LNCAP (cell line): ENCODE results near the gene GALNT1.

Experiments
- TF ChIP-seq, protein P1 (sequence below): fragments of 450-650 bp; IDR thresholded peaks from 2 replicates; pipeline ENCODE4 v1.5.1; 2017; ENCODE audit warnings: mild to moderate bottlenecking

Gene GALNT1

DNA sequence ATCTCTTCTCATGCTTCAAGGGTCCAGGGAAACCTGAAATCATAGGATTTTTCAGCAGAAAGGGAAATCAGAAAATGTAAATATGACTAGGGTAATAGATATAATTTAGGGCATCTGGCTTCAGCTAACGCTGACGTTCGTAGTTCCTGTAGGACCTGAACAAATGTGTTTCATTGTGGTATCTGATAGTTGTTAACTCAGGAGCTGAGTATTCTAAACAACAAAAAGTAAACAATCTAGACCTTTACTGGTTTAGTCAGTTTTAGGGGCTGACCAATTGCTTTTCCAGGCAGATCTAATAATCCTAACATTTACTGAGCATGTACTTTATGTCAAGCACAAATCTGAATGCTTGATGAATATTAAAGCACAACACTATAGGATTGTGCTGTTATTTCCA lies 114.8 kb downstream of the GALNT1 start:
- TF ChIP-seq, protein P1, sequence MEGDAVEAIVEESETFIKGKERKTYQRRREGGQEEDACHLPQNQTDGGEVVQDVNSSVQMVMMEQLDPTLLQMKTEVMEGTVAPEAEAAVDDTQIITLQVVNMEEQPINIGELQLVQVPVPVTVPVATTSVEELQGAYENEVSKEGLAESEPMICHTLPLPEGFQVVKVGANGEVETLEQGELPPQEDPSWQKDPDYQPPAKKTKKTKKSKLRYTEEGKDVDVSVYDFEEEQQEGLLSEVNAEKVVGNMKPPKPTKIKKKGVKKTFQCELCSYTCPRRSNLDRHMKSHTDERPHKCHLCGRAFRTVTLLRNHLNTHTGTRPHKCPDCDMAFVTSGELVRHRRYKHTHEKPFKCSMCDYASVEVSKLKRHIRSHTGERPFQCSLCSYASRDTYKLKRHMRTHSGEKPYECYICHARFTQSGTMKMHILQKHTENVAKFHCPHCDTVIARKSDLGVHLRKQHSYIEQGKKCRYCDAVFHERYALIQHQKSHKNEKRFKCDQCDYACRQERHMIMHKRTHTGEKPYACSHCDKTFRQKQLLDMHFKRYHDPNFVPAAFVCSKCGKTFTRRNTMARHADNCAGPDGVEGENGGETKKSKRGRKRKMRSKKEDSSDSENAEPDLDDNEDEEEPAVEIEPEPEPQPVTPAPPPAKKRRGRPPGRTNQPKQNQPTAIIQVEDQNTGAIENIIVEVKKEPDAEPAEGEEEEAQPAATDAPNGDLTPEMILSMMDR: no peak

DNA sequence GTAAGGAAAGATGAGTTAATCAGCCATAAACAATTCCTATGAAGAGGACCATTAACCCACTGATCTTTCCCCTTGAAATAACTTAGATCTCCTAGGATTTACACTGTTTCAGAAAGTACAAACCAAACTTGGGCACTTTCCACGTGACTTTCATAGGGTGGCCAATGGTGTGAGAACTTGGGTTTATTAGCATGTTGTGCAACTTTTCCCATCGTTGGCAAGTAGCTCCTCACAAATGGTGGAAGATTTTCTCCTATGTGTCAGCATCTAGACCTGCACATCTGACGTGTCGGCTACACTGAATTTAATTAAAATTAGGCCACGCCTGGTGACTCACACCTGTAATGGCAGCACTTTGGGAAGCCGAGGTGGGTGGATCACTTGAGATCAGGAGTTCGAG lies 116.3 kb downstream of the GALNT1 start:
- TF ChIP-seq, protein P1: no peak

DNA sequence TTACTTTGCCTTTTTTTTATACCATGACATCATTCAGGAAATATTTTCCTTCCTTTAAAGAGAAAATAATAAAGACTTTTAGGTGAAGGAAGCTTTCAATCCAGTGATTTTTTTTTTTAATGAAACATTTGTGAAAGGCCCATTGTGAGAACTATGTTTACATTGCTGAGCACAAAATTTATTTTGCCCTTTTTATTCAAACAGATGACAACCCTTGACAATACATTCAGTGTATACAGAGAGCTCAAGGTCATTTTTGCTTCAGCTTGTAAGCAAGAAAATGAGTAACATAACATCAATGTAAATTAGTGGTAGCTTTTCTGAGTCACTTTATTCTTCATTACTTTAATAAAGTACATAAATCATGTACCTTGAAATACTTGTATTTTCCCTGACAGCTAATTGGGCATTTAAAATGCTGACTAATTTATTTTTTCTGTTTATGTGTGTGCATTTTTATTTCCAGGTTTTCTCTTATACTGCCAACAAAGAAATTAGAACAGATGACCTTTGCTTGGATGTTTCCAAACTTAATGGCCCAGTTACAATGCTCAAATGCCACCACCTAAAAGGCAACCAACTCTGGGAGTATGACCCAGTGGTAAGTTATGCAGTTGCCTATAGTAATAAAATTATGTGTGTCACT lies 121.6 kb downstream of the GALNT1 start:
- TF ChIP-seq, protein P1: no peak

DNA sequence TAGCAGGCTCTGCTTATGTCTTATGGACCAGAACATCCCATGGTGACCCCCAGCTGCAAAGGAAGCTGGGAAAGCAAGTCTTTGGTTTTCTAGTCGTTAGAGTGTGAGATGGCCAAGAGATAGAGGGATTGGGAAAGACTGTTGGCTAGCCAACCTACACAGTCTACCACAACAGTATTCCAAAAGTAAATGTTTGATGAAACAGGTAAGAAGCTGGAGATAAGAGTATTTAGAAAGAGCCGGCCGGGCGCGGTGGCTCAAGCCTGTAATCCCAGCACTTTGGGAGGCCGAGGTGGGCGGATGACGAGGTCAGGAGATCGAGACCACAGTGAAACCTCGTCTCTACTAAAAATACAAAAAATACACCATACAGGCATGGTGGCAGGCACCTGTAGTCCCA lies 124.4 kb downstream of the GALNT1 start:
- TF ChIP-seq, protein P1: no peak

DNA sequence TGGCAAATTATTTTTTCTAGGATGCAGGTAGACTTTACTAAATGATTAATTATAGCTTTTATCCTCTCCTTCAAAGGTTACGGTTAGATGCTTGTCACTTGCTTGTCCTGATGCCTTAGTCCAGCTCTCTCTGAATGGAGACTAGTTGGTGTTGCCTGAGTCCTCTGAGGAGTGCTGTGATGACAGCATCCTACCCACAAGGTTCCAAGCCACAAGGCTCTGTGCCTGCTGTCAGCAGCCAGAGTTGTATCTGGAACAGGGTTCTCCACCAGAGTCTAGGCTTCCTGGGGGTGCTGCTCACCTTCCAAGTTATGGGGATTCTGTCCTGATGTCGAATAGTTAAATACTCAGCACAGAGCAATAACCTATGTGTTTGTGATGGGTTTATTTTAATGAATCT lies 125.7 kb downstream of the GALNT1 start:
- TF ChIP-seq, protein P1: no peak

DNA sequence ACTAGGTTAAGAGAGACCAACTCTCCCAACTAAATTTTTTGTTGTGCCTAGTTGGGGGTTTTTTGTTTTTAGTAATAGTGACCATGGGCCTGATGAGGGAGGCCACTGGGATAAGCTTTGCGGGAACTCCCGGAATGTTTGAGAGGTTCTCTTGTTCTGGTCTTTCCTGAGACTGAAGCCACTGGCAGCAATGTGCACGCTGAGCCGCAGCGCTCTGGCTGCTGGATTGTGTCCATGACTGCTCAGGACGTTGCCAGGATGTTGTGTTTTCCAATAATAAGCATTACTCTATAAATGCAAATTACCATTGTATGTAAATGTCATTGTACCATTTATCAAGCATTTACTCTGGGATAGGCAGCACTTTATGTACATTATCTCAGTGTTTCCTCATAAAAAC lies 126.1 kb downstream of the GALNT1 start:
- TF ChIP-seq, protein P1: no peak

DNA sequence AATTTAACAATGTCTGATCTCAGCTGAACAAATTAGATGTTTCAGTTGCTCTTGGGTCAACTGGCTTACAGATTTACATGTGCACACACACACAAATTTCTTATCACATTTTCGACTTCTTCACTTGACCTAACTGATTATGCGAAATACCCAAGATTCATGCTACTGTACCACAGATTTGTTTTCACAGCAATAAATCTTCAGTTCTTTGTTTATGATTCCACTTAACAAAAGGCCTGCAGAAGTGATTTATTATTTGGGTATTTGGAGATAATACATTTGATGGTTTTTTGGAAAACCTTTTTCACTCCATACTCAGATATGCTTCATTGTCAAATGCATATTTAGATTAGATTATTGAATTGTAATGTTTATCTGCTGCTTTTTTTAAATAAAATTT lies 129.0 kb downstream of the GALNT1 start:
- TF ChIP-seq, protein P1: no peak

DNA sequence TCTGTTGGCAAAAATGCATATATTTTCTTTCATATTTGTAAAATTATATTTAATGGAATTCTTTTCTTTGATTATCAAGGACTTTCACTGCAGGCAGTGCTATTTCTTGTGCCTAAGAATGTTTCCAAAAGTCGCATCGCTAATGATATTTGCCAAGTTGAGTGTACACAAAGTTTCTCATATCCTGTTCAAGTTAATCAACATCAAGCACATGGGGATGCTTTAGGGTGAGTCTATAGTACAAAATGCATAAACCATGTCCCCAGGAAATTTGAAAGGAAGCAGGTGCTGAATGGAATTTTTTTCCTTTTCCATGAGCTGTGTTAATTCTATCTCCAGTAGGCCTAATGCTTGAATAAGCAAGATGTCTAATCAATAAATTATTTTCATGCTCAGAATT lies 129.7 kb downstream of the GALNT1 start:
- TF ChIP-seq, protein P1: no peak
